GM21526 (cell line): ENCODE data around the gene IDUA.
A peak's percentile ranks its signal among the peaks of the same experiment; 100 is the strongest.
"Not testable (repeated sequence)": the region's sequence is repeated elsewhere in the genome, so short reads cannot be mapped to it uniquely, and the experiment has no call there.

Experiments
- ATAC-seq: cut with Tn5 transposase; IDR thresholded peaks from one replicate; pipeline ENCODE4 v1.9.1; 2021; ENCODE audit warnings: moderate library complexity; ENCODE audit not compliant: unreplicated experiment, low FRiP score

The IDUA gene

DNA sequence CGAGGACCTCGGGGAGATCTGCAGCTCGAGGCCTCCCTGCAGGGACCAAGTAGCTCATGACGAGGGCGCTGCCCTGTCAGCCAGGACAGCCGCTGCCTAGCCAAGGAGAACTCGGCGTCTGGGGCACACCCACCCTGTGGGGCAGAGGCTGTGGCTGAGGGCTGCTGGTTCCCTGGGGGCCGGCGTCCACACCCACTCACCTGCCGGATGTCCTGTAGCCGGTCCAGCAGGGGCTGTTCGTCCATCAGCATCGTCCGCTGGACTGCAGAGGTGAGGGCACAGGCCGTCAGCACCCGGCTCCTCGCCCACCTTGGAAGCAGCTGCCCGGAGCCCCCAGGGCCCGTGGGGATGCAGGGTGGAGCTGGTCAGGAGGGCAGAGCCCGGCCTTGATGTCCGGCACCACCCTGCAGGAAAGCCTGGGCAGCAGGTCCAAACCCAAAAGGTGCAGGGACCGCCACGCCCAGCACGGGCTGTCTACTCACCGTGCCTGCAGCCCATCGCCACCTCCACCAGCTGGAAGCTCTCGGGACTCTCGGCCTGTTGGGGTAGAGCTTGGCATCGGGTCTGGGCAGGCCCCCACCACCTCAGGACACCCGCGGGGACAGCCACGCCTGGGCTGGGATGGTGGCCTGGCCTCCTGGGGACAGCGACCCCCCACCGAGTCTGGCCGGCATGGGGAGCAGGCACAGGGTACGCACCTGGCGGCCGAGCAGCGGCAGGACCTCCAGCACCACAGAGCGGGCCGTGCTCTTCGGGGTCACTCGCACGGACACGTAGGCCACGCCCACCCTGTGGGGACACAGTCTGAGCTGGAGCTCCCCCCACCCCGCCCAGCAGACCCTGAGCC lies 20.4 kb upstream of the IDUA start:
- ATAC-seq, result no peak

DNA sequence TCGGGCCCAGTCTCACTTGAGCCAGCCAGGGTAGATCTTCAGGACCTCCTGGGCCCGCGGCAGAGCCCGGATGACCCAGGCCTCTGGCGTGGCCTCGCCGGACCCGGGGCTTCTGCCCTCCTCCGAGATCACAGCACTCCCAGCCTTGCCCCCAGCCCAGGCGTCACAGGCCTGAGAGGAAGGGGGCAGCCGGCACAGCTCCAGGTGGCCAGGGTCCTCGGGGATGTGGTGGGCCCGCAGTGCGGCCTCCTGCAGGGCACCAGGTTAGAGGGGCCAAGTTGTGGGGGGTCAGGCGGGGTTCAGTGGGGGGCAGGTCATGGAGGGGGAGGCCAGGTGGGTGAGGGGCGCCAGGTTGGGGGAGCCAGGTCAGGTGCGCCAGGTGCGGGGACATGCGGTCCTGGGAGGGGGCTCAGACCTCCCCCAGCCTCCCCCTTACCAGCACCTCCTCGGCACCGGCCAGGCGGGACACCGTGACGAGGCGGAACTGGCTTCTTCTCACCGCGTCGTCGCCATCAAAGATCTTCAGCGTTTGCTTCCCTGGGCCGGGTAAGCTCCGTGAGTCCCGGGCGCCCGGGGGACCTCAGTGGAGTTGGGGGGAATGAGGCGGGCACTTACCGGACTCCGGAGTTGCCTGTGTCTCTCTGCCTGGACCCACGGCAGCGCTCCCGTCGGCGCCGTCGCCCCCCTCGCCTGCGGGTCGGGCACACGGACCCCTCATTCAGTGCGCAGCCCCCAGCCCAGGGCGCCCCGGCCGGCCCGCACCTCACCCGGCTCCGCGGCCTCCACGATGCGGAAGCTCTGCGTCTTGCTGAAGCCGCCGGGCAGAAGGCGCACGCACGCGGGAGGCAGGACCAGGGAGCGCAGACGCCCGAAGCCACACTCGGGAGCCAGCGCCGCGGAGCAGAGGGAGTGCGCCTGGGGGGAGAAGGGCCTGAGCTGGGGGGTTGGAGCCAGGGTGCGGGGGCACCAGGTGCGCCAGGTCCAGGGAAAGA lies 19.4 kb upstream of the IDUA start:
- ATAC-seq, result no peak

DNA sequence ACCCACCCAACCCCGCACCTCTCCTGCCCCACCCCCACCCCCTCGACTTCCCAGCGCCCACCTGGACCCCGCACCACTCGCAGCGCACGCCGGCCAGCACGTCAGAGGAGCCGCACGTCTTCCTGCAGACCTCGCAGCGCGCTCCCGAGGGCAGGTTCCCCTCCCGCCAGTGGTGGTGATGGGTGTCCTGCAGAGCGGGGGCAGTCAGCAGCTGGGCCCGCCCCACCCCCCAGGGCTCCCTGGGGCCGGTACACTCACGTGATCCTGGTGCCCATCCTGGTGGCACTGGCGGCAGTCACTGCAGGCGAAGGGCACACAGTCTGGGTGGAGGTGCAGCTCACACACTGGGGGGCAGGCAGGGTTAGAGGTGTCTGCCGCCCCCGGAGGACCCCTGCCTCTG lies 18.6 kb upstream of the IDUA start:
- ATAC-seq, result no peak

GRCh38 chr4:968621-969394 lies 18.0 kb upstream of the IDUA start:
- ATAC-seq, result no peak

DNA sequence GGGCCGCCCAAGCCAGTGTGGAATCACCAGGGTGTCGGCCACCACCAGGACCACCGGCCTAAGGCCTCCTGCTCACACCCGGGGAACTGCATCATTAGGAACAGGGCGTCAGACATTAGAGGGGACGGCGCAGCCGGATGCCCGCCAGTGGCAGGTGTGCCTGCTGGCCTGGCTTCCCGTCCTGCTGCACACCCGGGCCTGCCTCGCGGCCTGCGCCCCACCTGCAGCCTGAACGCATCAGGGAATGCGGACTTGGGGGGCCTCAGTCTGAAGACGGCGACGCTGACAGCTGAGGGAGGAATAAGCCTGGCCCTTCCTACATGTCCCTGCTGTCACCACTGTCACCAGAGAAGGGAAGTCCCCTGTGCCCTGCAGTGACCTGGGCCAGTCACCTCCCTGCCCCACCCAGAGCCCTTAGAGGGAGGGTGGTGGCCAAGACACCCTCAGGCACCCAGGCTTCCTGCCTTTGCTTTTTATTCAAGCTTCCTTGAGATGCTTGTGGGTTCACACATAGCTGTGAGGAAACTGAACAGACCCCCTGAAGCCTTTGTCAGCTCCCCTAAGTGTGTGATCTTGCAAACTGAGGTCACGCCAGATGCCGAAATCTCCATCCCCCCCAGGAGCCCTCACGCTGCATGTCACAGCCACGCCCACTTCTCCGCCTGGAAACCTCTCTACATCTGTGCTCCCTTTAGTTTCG lies 16.6 kb upstream of the IDUA start:
- no peak for ATAC-seq

DNA sequence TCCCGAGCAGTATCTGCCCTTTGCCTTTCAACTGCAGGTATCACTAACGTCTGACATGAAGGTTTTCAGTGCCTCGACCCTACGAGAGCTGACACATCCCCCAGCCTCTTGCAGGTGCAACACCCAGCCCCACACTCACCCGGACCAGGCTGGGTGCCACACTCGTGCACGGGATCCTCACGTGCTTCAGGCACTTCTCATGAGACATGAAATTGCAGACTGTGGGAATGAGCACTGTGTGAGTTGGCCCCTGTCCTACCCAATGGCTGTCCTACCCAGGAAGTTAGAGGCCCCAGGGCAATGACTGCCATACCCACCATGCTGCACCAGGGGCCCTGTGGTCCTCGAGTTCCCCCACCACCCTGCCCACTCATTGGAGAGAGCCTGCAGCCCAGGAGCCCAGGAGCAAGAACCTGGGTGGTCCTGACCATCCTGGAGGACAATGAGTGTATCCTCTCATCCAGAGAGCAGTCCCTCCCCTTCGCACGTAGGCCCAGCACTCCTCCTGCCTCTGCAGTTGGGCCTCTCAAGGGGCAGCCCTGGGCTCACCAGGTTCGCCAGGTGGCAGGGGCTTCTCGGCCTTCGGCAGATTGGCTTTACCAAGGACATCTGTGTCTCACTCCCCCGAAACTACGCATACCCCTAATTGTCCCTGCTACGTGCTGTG lies 15.9 kb upstream of the IDUA start:
- no peak for ATAC-seq

GRCh38 chr4:971666-972500 lies 15.0 kb upstream of the IDUA start:
- no peak for ATAC-seq

DNA sequence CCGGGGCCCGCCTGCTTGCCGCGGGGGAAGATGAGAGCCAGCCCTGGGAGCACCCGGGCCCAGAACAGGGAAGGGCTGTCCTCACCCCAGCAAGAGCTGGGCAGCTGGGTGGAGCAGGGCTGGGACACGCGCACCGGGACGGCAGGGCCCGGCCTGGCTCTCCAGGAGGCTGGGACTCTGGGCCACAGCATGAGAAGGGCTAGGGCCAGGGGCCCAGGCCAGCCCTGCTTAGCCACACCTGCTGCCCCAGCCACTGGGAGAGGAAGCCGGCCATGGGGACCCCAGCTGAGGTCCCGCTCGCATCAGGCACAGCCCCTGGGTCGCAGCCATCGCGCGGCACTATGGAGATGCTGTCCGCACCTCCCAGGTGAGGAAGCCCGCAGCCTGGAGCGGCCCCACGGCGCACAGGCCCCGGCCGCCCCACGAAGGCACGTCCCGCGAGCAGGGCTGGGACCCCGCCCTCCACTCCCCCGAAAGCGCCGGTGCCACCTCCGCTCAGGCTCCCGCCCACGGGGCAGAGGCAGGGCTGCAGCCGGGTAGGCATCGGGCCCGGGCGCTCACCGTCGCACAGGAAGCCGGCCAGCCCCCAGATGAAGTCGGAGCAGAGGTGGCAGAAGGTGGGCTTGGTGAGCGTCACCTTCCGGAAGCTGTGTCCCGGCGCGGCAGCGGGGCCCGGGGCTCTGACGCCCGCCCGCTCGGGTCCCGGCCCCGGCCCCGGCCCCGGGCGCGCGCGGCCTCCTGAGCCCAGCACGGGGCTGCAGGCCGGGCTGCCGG lies 14.0 kb upstream of the IDUA start:
- ATAC-seq, result peak; percentile 33

GRCh38 chr4:973431-974397 lies 13.1 kb upstream of the IDUA start, which contains the start of gene DGKQ:
Gene DGKQ, minus strand, starts transcription at chr4:973569. Its CDS starts 87 bp downstream, at chr4:973482.
- ATAC-seq, result peak; percentile 50

GRCh38 chr4:974668-975067 lies 12.2 kb upstream of the IDUA start:
- no peak for ATAC-seq

GRCh38 chr4:976016-976415 lies 10.8 kb upstream of the IDUA start:
- ATAC-seq, result not testable (repeated sequence)

- no peak for ATAC-seq
These were observed 7.7 kb upstream of the IDUA start for GRCh38 chr4:978957-979701.

DNA sequence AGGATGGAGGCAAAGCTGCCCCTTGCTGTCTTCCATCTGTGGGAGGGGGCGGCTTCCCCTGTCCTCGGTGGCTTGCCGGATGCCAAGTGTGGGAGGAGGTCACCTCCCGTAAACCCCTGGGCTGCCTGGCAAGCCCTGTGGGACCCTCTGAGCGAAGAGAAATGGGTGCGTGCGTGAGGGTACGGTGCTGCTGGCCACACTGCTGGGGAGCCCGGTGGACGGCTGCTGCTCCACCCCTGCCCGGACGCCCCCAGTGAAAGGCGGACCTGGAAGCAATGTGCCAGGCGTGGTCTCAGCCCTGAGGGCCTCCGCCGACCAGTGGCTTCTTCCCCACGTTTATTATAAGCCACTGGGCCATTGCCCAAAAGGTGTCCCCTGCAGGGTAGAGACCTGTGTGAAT lies 4.6 kb upstream of the IDUA start:
- ATAC-seq, result no peak

GRCh38 chr4:982814-983213 lies 4.0 kb upstream of the IDUA start:
- ATAC-seq, result no peak

DNA sequence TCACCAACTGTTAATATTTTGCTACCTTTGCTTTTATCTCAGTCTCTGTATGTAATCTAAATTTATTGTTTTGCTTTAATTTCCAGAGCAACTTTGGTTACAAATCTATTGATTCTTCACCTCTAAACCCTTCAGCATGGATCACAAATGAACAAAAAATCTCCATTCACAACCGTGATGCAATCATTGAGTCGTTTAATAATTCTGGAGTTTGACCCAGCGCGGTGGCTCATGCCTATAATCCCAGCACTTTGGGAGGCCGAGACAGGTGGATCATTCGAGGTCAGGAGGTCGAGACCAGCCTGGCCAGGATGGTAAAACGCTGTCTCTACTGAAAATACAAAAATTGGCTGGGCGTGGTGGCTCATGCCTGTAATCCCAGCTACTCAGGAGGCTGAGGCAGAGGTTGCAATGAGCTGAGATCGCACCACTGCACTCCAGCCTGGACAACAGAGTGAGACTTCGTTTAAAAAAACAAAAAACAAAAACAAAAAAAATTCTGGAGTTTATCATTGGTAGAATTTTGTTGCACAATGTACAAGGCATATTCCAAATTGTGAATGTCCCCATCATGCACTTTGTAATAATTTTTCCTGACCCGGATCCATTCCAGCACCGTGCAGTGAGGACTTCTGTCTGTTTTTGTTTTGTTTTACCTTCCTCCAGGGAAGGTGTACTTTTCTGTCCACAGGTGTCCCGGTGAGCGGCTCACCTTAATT lies 2.3 kb upstream of the IDUA start:
- no peak for ATAC-seq
